Activated naive CD4-positive, alpha-beta T cell treated with anti-CD3 and anti-CD28 coated beads, Interleukin-2, amount 50 U/mL, for 24 hours (primary cell): ENCODE measurements around the gene SIN3A.
"Not testable (repeated sequence)": the region's sequence is repeated elsewhere in the genome, so short reads cannot be mapped to it uniquely, and the experiment has no call there.

Experiments used
- H3K27ac Mint-ChIP-seq: one replicate; pipeline ENCODE4 v1.8.0; 2021; ENCODE audit warnings: mild to moderate bottlenecking, mixed read lengths
- H3K27me3 Mint-ChIP-seq: one replicate; pipeline ENCODE4 v1.8.0; 2021; ENCODE audit warnings: mixed read lengths
- H3K36me3 Mint-ChIP-seq: one replicate; pipeline ENCODE4 v1.8.0; 2021; ENCODE audit warnings: mixed read lengths
- H3K4me1 Mint-ChIP-seq: one replicate; pipeline ENCODE4 v1.8.0; 2021; ENCODE audit warnings: mixed read lengths
- H3K4me3 Mint-ChIP-seq: one replicate; pipeline ENCODE4 v1.8.0; 2021; ENCODE audit warnings: mild to moderate bottlenecking, mixed read lengths
- H3K9me3 Mint-ChIP-seq: one replicate; pipeline ENCODE4 v1.8.0; 2021; ENCODE audit warnings: mixed read lengths

The SIN3A gene

GRCh38 chr15:75430259-75430658 is 21.2 kb downstream of the SIN3A start:
- H3K27ac Mint-ChIP-seq = no peak overlapping the region
- H3K4me3 Mint-ChIP-seq = no peak overlapping the region
- H3K9me3 Mint-ChIP-seq = no peaks in the 10 kb centered on the region
- H3K27me3 Mint-ChIP-seq = no peaks in the 10 kb centered on the region
- peaks cover 55% of the 10 kb centered on the region for H3K4me1 Mint-ChIP-seq
- H3K36me3 Mint-ChIP-seq = peaks cover 10% of the 10 kb centered on the region

GRCh38 chr15:75428152-75428551 is 23.3 kb downstream of the SIN3A start:
- no peaks in the 10 kb centered on the region for H3K9me3 Mint-ChIP-seq
- H3K36me3 Mint-ChIP-seq = peaks cover 10% of the 10 kb centered on the region
- no peak overlapping the region for H3K4me3 Mint-ChIP-seq
- peaks cover 41% of the 10 kb centered on the region for H3K4me1 Mint-ChIP-seq
- H3K27ac Mint-ChIP-seq = no peak overlapping the region
- H3K27me3 Mint-ChIP-seq = no peaks in the 10 kb centered on the region

- H3K4me3 Mint-ChIP-seq = no peak overlapping the region
- peaks cover 13% of the 10 kb centered on the region for H3K36me3 Mint-ChIP-seq
- H3K9me3 Mint-ChIP-seq = no peaks in the 10 kb centered on the region
- no peaks in the 10 kb centered on the region for H3K27me3 Mint-ChIP-seq
- H3K27ac Mint-ChIP-seq = no peak overlapping the region
- H3K4me1 Mint-ChIP-seq = peaks cover 30% of the 10 kb centered on the region
These were observed 25.5 kb downstream of the SIN3A start for GRCh38 chr15:75425966-75426500.

DNA sequence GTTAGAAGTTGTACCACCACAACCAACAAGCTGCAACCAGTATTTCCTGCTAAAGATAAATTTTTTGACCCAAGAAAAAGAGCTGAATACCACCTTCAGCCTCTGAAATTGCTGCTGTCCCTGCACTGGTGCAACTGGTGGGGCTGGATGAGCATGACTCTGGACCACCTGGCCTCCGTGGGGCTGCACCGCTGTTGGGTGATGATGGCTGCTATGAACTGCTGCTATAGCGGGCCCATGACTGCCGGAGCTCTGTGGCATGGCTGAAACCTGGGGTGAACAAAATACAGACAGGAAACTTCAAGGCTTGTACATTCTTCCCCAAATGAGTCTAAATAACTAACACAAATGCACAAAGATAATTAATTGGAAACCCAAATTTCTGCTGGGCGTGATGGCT is 28.9 kb downstream of the SIN3A start:
- no peak overlapping the region for H3K4me3 Mint-ChIP-seq
- no peaks in the 10 kb centered on the region for H3K9me3 Mint-ChIP-seq
- peaks cover 25% of the 10 kb centered on the region for H3K4me1 Mint-ChIP-seq
- H3K27ac Mint-ChIP-seq = no peak overlapping the region
- H3K36me3 Mint-ChIP-seq = peaks cover 12% of the 10 kb centered on the region
- no peaks in the 10 kb centered on the region for H3K27me3 Mint-ChIP-seq

- H3K27ac Mint-ChIP-seq = no peak overlapping the region
- no peaks in the 10 kb centered on the region for H3K27me3 Mint-ChIP-seq
- H3K36me3 Mint-ChIP-seq = peaks cover 11% of the 10 kb centered on the region
These were observed 30.8 kb downstream of the SIN3A start for GRCh38 chr15:75420698-75421097.

DNA sequence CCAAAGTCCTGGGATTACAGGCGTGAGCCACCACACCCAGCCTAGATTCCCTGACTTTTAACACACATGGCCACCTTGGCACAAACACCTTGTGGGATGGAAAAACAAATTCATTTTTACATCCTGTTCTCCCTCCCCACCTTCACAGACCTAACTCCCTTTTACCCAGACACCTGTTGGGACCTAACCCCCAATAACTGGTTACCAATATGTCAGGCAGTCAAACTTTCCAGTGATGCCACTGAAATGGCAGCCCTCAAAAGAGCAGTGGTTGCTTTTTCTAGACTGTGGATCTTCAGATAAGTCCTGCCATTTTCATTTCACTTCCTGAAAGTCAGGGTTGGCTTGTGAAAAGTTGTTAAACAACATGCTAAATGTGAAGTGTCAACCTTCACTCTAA is 34.9 kb downstream of the SIN3A start:
- no peaks in the 10 kb centered on the region for H3K27me3 Mint-ChIP-seq
- H3K4me3 Mint-ChIP-seq = no peak overlapping the region

More at GRCh38 chr15:75420698-75421097, 30.8 kb downstream of the SIN3A start:
- Mint-ChIP-seq H3K9me3 (no peaks in the 10 kb centered on the region), H3K4me3 (no peak overlapping the region), H3K4me1 (peaks cover 23% of the 10 kb centered on the region)

DNA sequence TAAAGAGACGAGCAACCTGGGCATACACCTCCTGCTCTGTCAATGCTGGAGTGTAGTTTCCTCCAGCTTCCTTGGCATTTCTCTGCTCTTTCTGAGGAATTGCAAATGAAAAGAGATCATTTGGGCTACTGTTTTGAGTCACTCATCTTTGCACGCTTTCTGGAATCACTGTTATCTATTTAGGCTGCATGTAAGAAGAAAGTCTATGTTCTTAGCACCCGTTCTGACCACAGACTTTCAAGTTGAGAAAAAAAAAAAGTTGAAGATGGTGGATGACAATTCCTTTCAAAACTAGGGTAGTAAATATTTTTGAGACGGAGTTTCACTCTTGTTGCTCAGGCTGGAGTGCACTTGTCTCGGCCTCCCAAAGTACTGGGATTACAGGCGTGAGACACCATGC is 41.3 kb downstream of the SIN3A start:
- Mint-ChIP-seq H3K9me3 (no peaks in the 10 kb centered on the region), H3K36me3 (peaks cover 20% of the 10 kb centered on the region), H3K4me1 (peaks cover 16% of the 10 kb centered on the region), H3K27ac (no peak overlapping the region), H3K27me3 (no peaks in the 10 kb centered on the region), H3K4me3 (no peak overlapping the region)

More for the DNA sequence above, 34.9 kb downstream of the SIN3A start:
- Mint-ChIP-seq H3K4me1 (peaks cover 20% of the 10 kb centered on the region), H3K27ac (peak overlapping the region; percentile 59), H3K36me3 (peaks cover 6% of the 10 kb centered on the region), H3K9me3 (no peaks in the 10 kb centered on the region)

GRCh38 chr15:75407083-75407482 is 44.4 kb downstream of the SIN3A start:
- peak overlapping the region; percentile 10 for H3K27ac Mint-ChIP-seq
- peaks cover 8% of the 10 kb centered on the region for H3K4me1 Mint-ChIP-seq
- no peaks in the 10 kb centered on the region for H3K9me3 Mint-ChIP-seq
- no peaks in the 10 kb centered on the region for H3K27me3 Mint-ChIP-seq
- H3K36me3 Mint-ChIP-seq = peaks cover 21% of the 10 kb centered on the region
- no peak overlapping the region for H3K4me3 Mint-ChIP-seq

DNA sequence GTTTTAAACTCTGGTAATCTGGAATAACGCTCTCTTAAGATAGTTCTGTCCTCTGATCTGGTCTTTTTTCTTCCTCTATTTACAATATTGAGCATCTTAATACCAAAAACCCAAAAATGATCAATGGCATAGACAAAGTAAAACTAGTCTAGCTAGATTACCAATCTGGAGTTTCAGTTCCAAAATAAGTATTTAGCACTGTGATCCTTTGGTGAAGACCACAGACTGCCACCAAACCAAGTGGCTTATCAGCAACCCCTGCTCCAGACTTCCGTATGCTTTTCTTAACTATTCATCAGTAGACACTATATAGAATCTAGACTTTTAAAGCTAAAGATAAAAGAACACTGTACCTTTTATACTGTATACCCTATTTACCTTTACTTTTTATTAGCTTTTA is 47.6 kb downstream of the SIN3A start:
- Mint-ChIP-seq H3K36me3 (peaks cover 17% of the 10 kb centered on the region), H3K9me3 (no peaks in the 10 kb centered on the region), H3K4me1 (peaks cover 8% of the 10 kb centered on the region), H3K27me3 (no peaks in the 10 kb centered on the region), H3K4me3 (no peak overlapping the region), H3K27ac (no peak overlapping the region)

DNA sequence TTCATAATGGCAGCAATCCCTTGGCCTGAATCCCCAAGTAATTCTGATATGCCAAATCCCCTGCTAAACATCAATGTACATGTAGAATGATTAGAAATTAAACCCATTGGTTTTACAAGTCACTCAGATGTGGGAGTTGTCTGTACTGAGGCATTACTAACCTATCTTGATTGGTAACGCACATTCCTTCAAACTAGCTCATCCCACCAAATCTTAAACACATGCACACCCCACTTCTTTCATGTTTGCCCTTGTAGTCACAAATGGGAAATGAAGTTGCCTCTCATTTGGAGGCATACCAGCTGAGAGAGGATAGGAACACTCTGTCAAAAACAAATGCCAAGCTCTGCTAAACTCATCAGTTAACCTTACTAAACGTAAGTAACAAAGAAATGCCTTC is 54.0 kb downstream of the SIN3A start:
- Mint-ChIP-seq H3K36me3 (peaks cover 24% of the 10 kb centered on the region), H3K27me3 (no peaks in the 10 kb centered on the region), H3K4me3 (no peak overlapping the region), H3K9me3 (no peaks in the 10 kb centered on the region), H3K4me1 (peaks cover 15% of the 10 kb centered on the region), H3K27ac (peak overlapping the region; percentile 81)

GRCh38 chr15:75389791-75390382 is 61.6 kb downstream of the SIN3A start:
- no peaks in the 10 kb centered on the region for H3K9me3 Mint-ChIP-seq
- H3K4me1 Mint-ChIP-seq = peaks cover 10% of the 10 kb centered on the region
- H3K36me3 Mint-ChIP-seq = peaks cover 20% of the 10 kb centered on the region
- no peak overlapping the region for H3K27ac Mint-ChIP-seq
- H3K27me3 Mint-ChIP-seq = no peaks in the 10 kb centered on the region
- no peak overlapping the region for H3K4me3 Mint-ChIP-seq

GRCh38 chr15:75383986-75384385 is 67.5 kb downstream of the SIN3A start:
- H3K36me3 Mint-ChIP-seq = peaks cover 14% of the 10 kb centered on the region
- H3K27ac Mint-ChIP-seq, H3K27me3 Mint-ChIP-seq, H3K9me3 Mint-ChIP-seq, H3K4me1 Mint-ChIP-seq, H3K4me3 Mint-ChIP-seq: not testable (repeated sequence)

- H3K36me3 Mint-ChIP-seq = peaks cover 11% of the 10 kb centered on the region
- H3K4me1 Mint-ChIP-seq = peaks cover 3% of the 10 kb centered on the region
- no peak overlapping the region for H3K27ac Mint-ChIP-seq
- H3K4me3 Mint-ChIP-seq = no peak overlapping the region
- H3K9me3 Mint-ChIP-seq = no peaks in the 10 kb centered on the region
- no peaks in the 10 kb centered on the region for H3K27me3 Mint-ChIP-seq
These were observed 70.7 kb downstream of the SIN3A start for GRCh38 chr15:75380773-75381172.

- no peak overlapping the region for H3K4me3 Mint-ChIP-seq
- no peak overlapping the region for H3K27ac Mint-ChIP-seq
- peaks cover 6% of the 10 kb centered on the region for H3K36me3 Mint-ChIP-seq
- no peaks in the 10 kb centered on the region for H3K27me3 Mint-ChIP-seq
- H3K4me1 Mint-ChIP-seq = peaks cover 18% of the 10 kb centered on the region
- H3K9me3 Mint-ChIP-seq = no peaks in the 10 kb centered on the region
These were observed 79.4 kb downstream of the SIN3A start for GRCh38 chr15:75371901-75372688.

DNA sequence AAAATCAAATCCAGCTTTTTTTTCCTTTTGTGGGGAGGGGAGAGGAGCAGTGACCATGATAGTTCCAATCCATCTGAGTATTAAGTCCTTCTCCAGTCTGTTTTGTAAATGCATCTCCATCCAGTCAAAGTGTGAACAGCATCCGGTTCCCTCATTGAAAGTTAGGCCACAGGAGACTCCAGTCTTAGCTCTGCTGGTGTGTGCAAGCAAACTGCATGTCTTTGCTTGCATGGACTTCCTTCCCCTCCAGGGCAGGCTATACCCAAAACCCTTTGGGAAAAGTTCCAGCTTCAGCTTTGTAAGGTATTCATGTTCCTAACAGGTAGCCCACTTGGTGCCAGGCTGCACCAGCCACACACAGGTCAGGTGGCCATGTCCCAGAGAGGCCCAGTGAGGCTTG is 80.0 kb downstream of the SIN3A start:
- no peak overlapping the region for H3K4me3 Mint-ChIP-seq

GRCh38 chr15:75369897-75370581 is 81.5 kb downstream of the SIN3A start:
- peaks cover 6% of the 10 kb centered on the region for H3K36me3 Mint-ChIP-seq
- H3K27me3 Mint-ChIP-seq = no peaks in the 10 kb centered on the region
- no peaks in the 10 kb centered on the region for H3K9me3 Mint-ChIP-seq
- H3K27ac Mint-ChIP-seq = no peak overlapping the region
- H3K4me3 Mint-ChIP-seq = peak overlapping the region; percentile 93
- H3K4me1 Mint-ChIP-seq = peaks cover 24% of the 10 kb centered on the region

More for the DNA sequence above, 80.0 kb downstream of the SIN3A start:
- no peak overlapping the region for H3K27ac Mint-ChIP-seq
- H3K27me3 Mint-ChIP-seq = no peaks in the 10 kb centered on the region
- H3K9me3 Mint-ChIP-seq = no peaks in the 10 kb centered on the region
- peaks cover 24% of the 10 kb centered on the region for H3K4me1 Mint-ChIP-seq
- H3K36me3 Mint-ChIP-seq = peaks cover 6% of the 10 kb centered on the region
